ENCODE measurements around the gene LRRC37A2.
A peak's percentile ranks its signal among the peaks of the same experiment; 100 is the strongest.
"Not testable (repeated sequence)": the region's sequence is repeated elsewhere in the genome, so short reads cannot be mapped to it uniquely, and the experiment has no call there.

LRRC37A2 gene

DNA sequence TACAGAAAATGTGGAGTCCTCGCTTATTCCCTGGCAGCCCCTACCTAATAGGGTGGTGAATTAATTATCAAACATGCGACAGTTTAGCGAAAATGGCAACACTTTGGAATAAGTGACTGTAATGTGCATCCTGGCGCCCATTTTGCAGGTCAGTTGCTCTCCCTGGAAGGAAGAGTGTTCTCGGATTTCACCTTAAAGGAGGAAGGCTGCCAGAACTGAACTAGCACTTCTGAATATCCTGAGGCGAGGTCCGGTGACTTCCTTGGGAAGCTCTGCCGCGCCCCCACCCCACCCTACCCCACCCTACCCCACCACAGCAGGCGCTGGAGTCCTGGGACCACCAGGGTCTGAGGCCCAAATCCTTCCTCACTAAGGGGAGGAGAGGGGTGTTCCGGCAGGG, at the start of gene LRRC37A2:
Gene LRRC37A2, plus strand, starts transcription at position 301 of the 400 bp plus-strand sequence. CDS start 245 bp downstream, outside the sequence.
- not testable (repeated sequence) for DNase-seq

DNA sequence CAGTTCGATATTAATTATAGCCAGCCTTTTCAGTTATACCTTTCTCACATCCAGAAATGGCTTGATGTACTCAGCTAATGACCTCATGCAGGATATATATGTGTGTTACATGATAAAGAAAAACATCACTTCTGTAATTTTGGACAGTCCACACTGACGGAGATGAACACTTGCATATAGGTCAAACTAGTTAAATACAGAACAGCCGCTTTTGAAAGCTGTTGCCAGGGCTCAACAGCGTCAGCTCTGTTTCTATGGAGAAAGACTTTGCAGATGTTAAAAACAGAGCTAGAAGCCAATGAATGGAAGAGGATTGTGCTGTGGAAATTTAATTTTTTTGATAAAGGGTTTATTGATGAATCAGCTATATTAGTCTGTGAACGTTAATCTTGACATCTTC, 44.6 kb upstream of the LRRC37A2 start:
- not testable (repeated sequence) for DNase-seq

DNA sequence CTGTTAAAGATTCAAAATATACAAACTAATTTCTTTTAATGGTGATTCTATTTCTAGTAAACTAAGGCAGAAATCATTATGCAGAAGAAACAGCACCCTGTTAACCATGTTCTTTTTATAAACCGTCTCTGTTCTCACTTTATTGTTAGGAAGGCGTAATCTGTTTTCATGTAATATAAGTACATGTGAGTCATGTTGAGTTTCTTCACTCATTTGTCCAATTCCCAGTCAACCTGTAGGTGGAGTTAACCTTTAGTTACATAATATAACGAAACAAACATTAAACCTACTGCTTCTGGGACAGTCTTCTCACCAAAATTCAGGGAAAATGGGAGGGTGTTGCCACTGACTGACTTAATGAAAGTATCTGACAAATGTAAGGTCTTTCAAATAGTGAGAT, 37.8 kb upstream of the LRRC37A2 start:
- not testable (repeated sequence) for DNase-seq

GRCh38 chr17:46475583-46475982, 36.7 kb upstream of the LRRC37A2 start:
- DNase-seq: peak in 1 of 2 donors; percentile 5

DNA sequence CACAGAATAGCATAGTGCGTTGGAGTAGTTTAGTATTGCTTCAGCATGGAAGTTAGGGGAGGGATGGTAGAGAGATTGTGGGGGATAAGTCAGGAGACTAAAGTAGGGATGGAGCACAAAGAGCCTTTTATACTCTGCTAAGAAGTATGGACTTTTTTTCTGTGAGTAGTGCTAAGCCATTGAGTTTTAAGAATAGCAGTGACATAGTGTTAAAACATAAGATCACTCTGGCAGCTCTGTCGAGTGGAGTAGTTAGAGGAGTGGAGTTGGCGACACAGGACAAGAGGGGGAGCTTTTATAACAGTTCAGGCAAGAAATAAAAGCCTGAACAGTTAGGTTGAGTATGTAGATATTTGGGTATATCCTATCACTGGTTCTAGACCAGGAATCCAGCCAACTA, 33.4 kb upstream of the LRRC37A2 start:
- DNase-seq: not testable (repeated sequence)

DNA sequence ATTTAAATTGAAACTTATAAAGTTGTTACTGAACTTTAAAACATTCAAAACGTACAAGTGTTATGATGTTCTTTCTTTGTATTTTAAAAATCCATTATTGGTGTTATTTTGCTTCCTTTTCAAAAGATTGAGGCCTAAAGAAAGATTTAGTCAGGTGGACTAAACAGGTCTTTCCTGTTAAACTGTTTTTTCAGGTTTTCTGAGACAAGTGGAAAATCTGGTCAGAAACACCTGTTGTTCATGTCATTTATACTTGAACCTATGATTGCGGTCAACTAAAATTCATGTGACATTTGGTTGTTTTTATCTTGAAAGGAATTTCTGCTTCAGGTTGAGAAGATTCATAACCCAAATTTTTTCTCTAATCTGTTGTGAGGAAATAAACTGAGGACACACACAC, 31.0 kb upstream of the LRRC37A2 start:
- not testable (repeated sequence) for DNase-seq

DNA sequence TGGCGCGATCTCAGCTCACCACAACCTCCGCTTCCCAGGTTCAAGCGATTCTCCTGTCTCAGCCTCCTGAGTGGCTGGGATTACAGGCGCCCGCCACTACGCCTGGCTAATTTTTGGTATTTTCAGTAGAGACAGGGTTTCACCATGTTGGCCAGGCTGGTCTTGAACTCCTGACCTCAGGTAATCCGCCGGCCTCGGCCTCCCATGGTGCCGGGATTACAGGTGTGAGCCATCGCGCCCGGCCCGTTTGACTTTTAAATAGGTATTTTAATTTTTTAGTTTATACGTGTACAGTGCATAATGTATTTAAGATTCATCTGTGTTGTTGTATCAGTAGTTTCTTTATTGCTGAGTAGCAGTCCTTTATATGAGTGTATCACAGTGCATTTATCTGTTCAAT, 20.2 kb upstream of the LRRC37A2 start:
- not testable (repeated sequence) for DNase-seq

- not testable (repeated sequence) for DNase-seq
Measured at GRCh38 chr17:46499437-46500139, 12.7 kb upstream of the LRRC37A2 start.

- DNase-seq: not testable (repeated sequence)
Measured at GRCh38 chr17:46505896-46506295, 6.4 kb upstream of the LRRC37A2 start.

DNA sequence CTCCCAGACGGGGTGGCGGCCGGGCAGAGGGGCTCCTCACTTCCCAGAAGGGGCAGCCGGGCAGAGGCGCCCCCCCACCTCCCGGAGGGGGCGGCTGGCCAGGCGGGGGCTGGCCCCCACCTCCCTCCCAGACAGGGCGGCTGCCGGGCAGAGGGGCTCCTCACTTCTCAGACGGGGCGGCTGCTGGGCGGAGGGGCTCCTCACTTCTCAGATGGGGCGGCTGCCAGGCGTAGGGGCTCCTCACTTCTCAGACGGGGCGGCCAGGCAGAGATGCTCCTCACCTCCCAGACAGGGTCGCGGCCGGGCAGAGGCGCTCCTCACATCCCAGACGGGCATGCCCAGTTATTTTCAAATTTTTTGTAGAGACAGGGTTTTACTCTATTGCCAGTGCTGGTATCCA, 22.4 kb downstream of the LRRC37A2 start:
- DNase-seq: not testable (repeated sequence)

DNA sequence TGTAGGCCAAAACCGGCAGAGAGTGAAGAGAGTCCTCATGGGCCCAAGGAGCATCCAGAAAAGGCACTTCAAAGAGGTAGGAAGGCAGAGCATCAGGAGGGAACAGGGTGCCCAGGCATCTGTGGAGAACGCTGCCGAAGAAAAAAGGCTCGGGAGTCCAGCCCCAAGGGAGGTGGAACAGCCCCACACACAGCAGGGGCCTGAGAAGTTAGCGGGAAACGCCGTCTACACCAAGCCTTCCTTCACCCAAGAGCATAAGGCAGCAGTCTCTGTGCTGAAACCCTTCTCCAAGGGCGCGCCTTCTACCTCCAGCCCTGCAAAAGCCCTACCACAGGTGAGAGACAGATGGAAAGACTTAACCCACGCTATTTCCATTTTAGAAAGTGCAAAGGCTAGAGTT, 36.3 kb downstream of the LRRC37A2 start:
- DNase-seq: not testable (repeated sequence)

- not testable (repeated sequence) for DNase-seq
Measured at GRCh38 chr17:46559155-46559554, 46.9 kb downstream of the LRRC37A2 start.

DNA sequence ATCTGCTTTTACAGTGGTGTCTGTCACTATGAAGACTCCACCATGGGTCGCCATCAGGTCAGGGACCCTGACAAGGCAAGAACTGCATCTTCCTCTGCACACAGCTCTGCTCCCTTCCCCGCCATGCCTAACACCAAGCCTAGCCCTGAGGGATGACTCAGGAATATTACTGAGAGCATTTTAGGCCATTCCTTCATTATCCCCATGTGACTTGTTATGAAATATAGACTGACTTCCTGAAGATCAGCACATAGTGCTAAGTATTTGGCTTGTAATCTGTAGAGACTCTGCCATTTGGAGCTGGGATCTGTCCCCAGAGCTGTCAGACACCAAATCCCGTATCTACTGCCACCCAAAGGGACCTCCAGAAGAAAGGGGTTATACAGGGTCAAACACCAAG, 47.8 kb downstream of the LRRC37A2 start:
- not testable (repeated sequence) for DNase-seq

- not testable (repeated sequence) for DNase-seq
Measured at GRCh38 chr17:46566284-46566683, 54.0 kb downstream of the LRRC37A2 start.

GRCh38 chr17:46566980-46567379, 54.7 kb downstream of the LRRC37A2 start:
- not testable (repeated sequence) for DNase-seq

DNA sequence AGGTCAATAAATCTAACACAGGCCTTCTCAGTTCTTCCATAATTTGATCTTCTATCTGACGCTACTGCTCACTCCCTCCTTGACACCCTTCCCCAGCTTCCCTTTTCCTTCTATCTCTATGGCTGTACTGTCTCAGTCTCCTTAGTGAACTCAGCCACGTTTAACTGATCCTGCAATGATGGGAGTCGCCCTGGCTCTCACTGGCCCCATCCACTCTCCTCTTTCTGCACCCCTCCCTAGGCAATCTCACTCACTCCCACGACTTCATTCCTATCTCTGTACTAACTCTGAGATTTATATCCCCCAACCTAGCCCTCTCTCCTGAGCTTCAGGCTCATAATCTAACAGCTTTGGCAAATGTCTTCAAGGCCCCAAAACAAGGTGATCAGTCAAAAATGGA, 59.5 kb downstream of the LRRC37A2 start:
- DNase-seq: not testable (repeated sequence)

DNA sequence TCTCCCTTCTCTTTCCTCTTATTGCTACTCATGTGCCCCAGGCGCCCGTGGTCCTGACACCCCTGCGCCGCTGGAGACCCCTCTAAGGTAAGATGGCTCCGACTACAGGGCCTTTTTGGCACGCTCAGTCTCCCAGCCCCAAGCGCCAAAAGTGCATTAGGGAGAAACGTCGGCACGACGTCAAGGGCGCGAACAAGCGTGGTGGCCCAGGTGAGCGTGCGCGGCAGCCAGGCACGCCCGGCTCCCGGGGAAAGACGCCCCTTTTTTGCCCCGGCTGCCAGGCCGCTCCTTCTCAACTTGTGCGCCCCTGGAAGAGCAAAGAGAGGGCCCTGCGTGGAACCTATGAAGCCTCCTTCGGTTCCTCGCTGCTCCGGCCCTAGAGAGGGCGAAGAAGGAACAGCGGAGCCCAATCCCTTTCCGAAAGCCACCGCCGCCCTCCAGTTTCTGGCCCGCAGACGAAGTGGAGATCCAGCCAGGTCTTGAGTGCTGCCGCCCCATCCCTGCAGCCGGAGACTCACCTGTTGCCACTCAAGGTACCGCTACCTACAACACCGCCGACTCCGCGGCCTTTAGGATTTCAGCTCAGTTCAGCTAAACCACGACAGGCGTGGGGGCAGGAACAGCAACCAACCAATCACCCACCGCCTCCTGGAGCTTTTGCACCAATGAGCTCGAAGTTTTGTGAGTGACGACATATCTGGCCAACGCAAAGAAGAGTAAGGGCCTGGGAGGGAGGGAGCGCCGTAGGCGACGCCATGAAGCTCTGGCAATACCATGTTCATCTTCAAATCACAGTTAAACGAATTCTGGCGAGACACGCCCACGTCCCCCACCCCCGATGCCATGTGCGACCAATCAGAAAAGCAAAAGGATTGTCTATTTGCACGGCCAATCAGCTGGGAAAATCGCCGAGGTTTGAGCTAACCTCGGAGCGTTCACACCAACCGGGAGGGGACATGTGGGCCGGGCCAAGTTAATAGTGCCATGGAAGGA, 67.1 kb downstream of the LRRC37A2 start, which contains the start of gene ARL17A:
Gene ARL17A, minus strand, starts transcription at position 609 of the 993 bp plus-strand sequence. CDS start 3,369 bp downstream, outside the sequence.
- not testable (repeated sequence) for DNase-seq

- not testable (repeated sequence) for DNase-seq
Measured at GRCh38 chr17:46580082-46580481, 67.8 kb downstream of the LRRC37A2 start.

DNA sequence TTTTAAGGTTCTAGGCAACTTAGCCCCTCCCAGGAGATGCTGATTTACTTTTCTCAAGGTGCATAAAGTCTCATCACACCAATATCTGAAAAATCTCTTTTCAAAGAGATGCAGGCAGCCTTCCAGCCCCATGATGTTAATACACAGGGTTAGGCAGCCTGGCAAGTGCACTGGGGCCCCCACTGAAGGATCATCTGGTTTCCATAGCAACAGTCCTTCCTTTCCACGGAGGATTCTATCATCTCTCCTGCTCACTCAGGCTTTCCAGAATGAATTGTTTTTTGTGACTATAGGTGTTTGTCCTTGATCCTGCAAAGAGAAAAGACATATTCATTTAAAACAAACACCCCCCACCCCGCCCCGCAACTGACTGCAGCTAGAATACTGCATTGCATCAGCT, 73.2 kb downstream of the LRRC37A2 start:
- DNase-seq: not testable (repeated sequence)

GRCh38 chr17:46590157-46591146, 78.2 kb downstream of the LRRC37A2 start, which contains the start of gene NSF:
Gene NSF, plus strand, starts transcription at chr17:46590669. Its CDS starts 107 bp downstream, at chr17:46590776.
- DNase-seq: not testable (repeated sequence)

DNA sequence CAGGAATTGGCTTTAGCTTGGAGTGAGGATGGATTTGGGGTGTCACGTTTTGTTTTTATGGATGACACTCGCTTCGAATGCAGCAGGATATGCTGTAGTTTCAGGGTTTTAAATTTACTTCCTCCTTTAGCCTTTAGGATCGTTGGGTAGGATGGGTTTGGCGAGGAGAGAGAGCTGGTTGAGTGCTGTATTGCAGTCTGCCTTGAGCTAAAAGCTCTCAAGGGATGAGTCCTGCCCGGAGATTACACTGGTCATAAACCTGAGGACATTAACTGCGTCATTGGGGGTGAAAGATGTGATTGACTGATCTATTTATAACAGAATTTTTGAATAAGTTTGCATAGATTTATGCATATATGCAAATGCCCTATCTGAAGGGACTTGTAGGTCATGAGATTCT, 79.1 kb downstream of the LRRC37A2 start:
- DNase-seq: not testable (repeated sequence)

Measured in bone marrow (tissue), 2 donors.